Measurements from ENCODE around the gene BMPER. TPM values are rescaled to one million over a fixed set of nuclear protein-coding genes. Genes with fewer than 3 reads are reported as not detected.

Gene BMPER
- polyA plus RNA-seq, 1 of the 3 experiments (the other 2 are of a cell fraction): 20.0 TPM

DNA sequence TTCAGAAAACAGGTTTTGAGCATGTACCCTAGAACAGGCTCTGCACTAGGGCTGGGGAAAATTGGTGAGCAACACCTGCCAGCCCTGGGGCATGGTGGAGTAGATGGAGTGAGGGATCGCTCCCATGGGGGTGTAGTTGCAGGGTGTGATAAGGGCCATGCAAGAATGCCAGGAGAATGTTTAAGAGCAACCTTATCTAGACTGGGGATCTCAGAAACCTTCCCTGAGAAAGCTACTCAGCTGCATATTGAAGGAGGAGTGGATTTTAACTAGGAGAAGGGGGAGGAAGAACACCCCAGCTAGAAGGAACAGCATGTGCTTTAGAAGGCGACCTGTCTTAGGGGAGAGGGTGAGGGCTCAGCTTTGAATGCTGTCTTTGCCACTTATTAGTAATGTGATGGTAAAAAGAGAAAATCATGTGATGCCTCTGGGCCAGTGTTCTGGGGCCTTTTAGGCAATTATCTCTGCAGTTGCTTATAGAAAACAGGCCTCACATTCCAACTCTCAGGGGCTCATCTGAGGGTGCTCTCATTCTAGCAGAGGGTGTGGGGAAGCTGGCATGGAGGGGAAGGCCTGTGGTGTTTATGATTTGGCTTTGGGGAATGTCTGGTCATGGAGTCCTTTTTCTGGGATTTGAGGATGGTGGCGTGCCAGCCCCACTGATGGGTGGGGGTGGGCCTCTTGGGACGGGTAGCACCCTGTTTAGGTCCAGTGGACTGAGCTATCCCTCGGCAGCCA, 225.4 kb downstream of the BMPER start:
- Histone ChIP-seq H3K27ac (ENCODE audit: low read depth in 2 of 2, low read length in 1 of 2) (no peak overlapping the region), H3K4me1 (ENCODE audit: control insufficient read depth in 1 of 2, insufficient read depth in 2 of 2, low read depth in 1 of 2, low read length in 1 of 2) (peaks cover 6 to 47% of the 10 kb centered on the region in 2 experiments; a peak in 3 of 4 replicates), H3K9ac (no peak overlapping the region), H3K4me2 (no peak overlapping the region), H4K20me1 (ENCODE audit: insufficient read depth) (no peaks in the 10 kb centered on the region), H3K9me2 (no peaks in the 10 kb centered on the region), H3K27me3 (ENCODE audit: insufficient read depth) (no peaks in the 10 kb centered on the region), H3K9me3 (peaks cover under 1% of the 10 kb centered on the region; the same call in 1 of the 2 replicates), H3F3A (replicated peaks; ENCODE audit: insufficient read depth) (peaks cover 21% of the 10 kb centered on the region), H2AFZ (ENCODE audit: low read depth) (no peak overlapping the region), H3K4me3 (ENCODE audit: low read depth in 2 of 2, low read length in 1 of 2) (no peak overlapping the region), H3K79me2 (ENCODE audit: insufficient read depth) (no peaks in the 10 kb centered on the region), H3K36me3 (replicated peaks in 1 of 2; ENCODE audit: control insufficient read depth in 1 of 2, insufficient read depth in 2 of 2, low read length in 1 of 2) (no peaks in the 10 kb centered on the region)
- ChIA-PET POLR2A (no interaction called here), CTCF (no interaction called here)
- TF ChIP-seq SMC3 (IDR thresholded peaks at IDR 0.05; ENCODE audit: low read depth, low read length) (no peak), TCF12 (IDR thresholded peaks at IDR 0.05) (peak; percentile 41; the same call in 1 of the 2 replicates)
- no peak for DNase-seq
- WGBS (ENCODE audit: low lambda C conversion rate): 53% methylated on average over 5 of the region's 5 CpGs

DNA sequence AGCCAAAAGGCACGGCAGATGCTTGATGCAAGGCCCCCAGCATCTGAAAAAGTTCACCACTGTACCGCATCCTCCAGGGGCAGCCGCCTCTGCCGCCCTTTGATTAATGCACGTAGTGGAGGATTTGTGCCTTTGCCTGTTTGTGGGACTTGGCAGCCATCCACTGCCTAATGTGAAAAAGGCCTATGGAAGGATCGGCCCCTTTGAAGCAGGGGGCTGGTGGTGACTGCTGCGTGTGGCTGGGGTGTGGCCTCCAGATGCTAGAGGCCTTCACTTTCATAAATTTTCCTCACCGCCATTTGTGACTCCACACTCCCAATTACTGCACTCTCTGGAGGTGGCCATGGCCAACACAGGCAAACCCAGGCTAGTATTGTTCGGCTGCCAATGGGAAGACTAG, 226.0 kb downstream of the BMPER start:
- POLR2A ChIA-PET: no interaction called here
- H3K4me3 ChIP-seq (ENCODE audit: low read depth in 2 of 2, low read length in 1 of 2): no peak overlapping the region
- CTCF ChIA-PET: no interaction called here
- H3K79me2 ChIP-seq (ENCODE audit: insufficient read depth): no peaks in the 10 kb centered on the region
- H3K27me3 ChIP-seq (ENCODE audit: insufficient read depth): no peaks in the 10 kb centered on the region
- peaks cover 21% of the 10 kb centered on the region for H3F3A ChIP-seq (replicated peaks; ENCODE audit: insufficient read depth)
- H3K4me1 ChIP-seq (ENCODE audit: control insufficient read depth in 1 of 2, insufficient read depth in 2 of 2, low read depth in 1 of 2, low read length in 1 of 2): peaks cover 6 to 50% of the 10 kb centered on the region in 2 experiments; a peak in 3 of 4 replicates
- no peaks in the 10 kb centered on the region for H3K36me3 ChIP-seq (replicated peaks in 1 of 2; ENCODE audit: control insufficient read depth in 1 of 2, insufficient read depth in 2 of 2, low read length in 1 of 2)
- H4K20me1 ChIP-seq (ENCODE audit: insufficient read depth): no peaks in the 10 kb centered on the region
- TF ChIP-seq GABPA (IDR thresholded peaks at IDR 0.05; ENCODE audit: low read depth): no peak
- TF ChIP-seq, protein P1, sequence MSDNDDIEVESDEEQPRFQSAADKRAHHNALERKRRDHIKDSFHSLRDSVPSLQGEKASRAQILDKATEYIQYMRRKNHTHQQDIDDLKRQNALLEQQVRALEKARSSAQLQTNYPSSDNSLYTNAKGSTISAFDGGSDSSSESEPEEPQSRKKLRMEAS (IDR thresholded peaks at IDR 0.05; ENCODE audit: low read depth): no peak
- TF ChIP-seq FOXJ3 (CRISPR knock-in tag; IDR thresholded peaks at IDR 0.05): no peak
- TF ChIP-seq, protein P2, sequence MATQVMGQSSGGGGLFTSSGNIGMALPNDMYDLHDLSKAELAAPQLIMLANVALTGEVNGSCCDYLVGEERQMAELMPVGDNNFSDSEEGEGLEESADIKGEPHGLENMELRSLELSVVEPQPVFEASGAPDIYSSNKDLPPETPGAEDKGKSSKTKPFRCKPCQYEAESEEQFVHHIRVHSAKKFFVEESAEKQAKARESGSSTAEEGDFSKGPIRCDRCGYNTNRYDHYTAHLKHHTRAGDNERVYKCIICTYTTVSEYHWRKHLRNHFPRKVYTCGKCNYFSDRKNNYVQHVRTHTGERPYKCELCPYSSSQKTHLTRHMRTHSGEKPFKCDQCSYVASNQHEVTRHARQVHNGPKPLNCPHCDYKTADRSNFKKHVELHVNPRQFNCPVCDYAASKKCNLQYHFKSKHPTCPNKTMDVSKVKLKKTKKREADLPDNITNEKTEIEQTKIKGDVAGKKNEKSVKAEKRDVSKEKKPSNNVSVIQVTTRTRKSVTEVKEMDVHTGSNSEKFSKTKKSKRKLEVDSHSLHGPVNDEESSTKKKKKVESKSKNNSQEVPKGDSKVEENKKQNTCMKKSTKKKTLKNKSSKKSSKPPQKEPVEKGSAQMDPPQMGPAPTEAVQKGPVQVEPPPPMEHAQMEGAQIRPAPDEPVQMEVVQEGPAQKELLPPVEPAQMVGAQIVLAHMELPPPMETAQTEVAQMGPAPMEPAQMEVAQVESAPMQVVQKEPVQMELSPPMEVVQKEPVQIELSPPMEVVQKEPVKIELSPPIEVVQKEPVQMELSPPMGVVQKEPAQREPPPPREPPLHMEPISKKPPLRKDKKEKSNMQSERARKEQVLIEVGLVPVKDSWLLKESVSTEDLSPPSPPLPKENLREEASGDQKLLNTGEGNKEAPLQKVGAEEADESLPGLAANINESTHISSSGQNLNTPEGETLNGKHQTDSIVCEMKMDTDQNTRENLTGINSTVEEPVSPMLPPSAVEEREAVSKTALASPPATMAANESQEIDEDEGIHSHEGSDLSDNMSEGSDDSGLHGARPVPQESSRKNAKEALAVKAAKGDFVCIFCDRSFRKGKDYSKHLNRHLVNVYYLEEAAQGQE (IDR thresholded peaks at IDR 0.05; ENCODE audit: low read depth, low read length): no peak
- no peak for TF ChIP-seq RXRA (IDR thresholded peaks at IDR 0.05; ENCODE audit: borderline replicate concordance, low read depth)
- 0 out of 2 replicates have a peak, but pooled peaks have one; percentile 13 for TF ChIP-seq NFIC (IDR thresholded peaks at IDR 0.05; ENCODE audit: borderline replicate concordance)
- peak; percentile 21; the same call in 1 of the 2 replicates for TF ChIP-seq TCF12 (IDR thresholded peaks at IDR 0.05)
- no peaks in the 10 kb centered on the region for H3K9me3 ChIP-seq
- no peak overlapping the region for H3K27ac ChIP-seq (ENCODE audit: low read depth in 2 of 2, low read length in 1 of 2)
- H3K9ac ChIP-seq: no peak overlapping the region
- 69% methylated on average over 9 of the region's 9 CpGs for WGBS (ENCODE audit: low lambda C conversion rate)
- H3K4me2 ChIP-seq: no peak overlapping the region
- no peaks in the 10 kb centered on the region for H3K9me2 ChIP-seq
- no peak overlapping the region for H2AFZ ChIP-seq (ENCODE audit: low read depth)
- DNase-seq: no peak
